ENCODE measurements around the gene CLCN5.
"Not testable (repeated sequence)": the region's sequence is repeated elsewhere in the genome, so short reads cannot be mapped to it uniquely, and the experiment has no call there.

Gene CLCN5

GRCh38 chrX:50003927-50004326, 81.5 kb downstream of the CLCN5 start:
- H3K4me1 ChIP-seq (ENCODE audit: control insufficient read depth in 5 of 5, insufficient read depth in 5 of 5, low read length in 5 of 5), result no peaks in the 10 kb centered on the region
- H3K4me3 ChIP-seq (ENCODE audit: low read depth in 1 of 5, low read length in 5 of 5), result no peak overlapping the region
- no peak overlapping the region for H3K27ac ChIP-seq (ENCODE audit: low read depth, low read length)
- H3K27me3 ChIP-seq (ENCODE audit: control insufficient read depth in 5 of 5, insufficient read depth in 4 of 5, low read length in 5 of 5), result peaks cover 0 to 12% (median 0%) of the 10 kb centered on the region in 5 donors
- H3K36me3 ChIP-seq (ENCODE audit: control insufficient read depth in 5 of 5, insufficient read depth in 5 of 5, low read length in 5 of 5), result no peaks in the 10 kb centered on the region
- no peaks in the 10 kb centered on the region for H3K9me3 ChIP-seq (ENCODE audit: control insufficient read depth in 5 of 5, low read length in 5 of 5)
- H3K9ac ChIP-seq (ENCODE audit: low read length in 5 of 5), result no peak overlapping the region

- H3K36me3 ChIP-seq (ENCODE audit: control insufficient read depth in 5 of 5, insufficient read depth in 5 of 5, low read length in 5 of 5); H3K9me3 ChIP-seq (ENCODE audit: control insufficient read depth in 5 of 5, low read length in 5 of 5); H3K9ac ChIP-seq (ENCODE audit: low read length in 5 of 5); H3K27ac ChIP-seq (ENCODE audit: low read depth, low read length); H3K27me3 ChIP-seq (ENCODE audit: control insufficient read depth in 5 of 5, insufficient read depth in 4 of 5, low read length in 5 of 5); H3K4me3 ChIP-seq (ENCODE audit: low read depth in 1 of 5, low read length in 5 of 5); H3K4me1 ChIP-seq (ENCODE audit: control insufficient read depth in 5 of 5, insufficient read depth in 5 of 5, low read length in 5 of 5): not testable (repeated sequence)
Observed at GRCh38 chrX:50025591-50025990, 103.2 kb downstream of the CLCN5 start.

DNA sequence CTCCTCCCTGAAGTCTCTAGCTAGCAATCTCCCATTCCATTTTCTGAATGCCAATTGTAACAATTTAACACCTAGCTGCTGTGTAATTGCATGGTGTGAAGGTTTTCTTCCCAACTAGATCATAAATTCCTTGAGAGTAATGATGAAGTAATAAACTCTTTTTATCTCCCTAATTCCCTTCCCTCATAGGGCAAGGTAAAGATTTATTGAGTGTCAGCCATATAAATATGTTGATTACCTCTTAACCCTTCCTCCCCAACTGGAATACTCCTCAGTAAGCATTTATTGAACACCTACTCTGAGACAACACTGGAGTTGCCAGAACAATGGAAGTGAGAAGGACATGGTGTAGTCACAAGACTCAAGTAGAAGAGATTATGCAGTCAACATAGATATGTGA, 112.7 kb downstream of the CLCN5 start:
- Histone ChIP-seq H3K27ac (ENCODE audit: low read depth, low read length) (no peak overlapping the region), H3K27me3 (ENCODE audit: control insufficient read depth in 5 of 5, insufficient read depth in 4 of 5, low read length in 5 of 5) (no peaks in the 10 kb centered on the region), H3K4me3 (ENCODE audit: low read depth in 1 of 5, low read length in 5 of 5) (no peak overlapping the region), H3K36me3 (ENCODE audit: control insufficient read depth in 5 of 5, insufficient read depth in 5 of 5, low read length in 5 of 5) (no peaks in the 10 kb centered on the region), H3K4me1 (ENCODE audit: control insufficient read depth in 5 of 5, insufficient read depth in 5 of 5, low read length in 5 of 5) (peaks cover 0 to 2% (median 0%) of the 10 kb centered on the region in 5 donors), H3K9me3 (ENCODE audit: control insufficient read depth in 5 of 5, low read length in 5 of 5) (no peaks in the 10 kb centered on the region), H3K9ac (ENCODE audit: low read length in 5 of 5) (no peak overlapping the region)

DNA sequence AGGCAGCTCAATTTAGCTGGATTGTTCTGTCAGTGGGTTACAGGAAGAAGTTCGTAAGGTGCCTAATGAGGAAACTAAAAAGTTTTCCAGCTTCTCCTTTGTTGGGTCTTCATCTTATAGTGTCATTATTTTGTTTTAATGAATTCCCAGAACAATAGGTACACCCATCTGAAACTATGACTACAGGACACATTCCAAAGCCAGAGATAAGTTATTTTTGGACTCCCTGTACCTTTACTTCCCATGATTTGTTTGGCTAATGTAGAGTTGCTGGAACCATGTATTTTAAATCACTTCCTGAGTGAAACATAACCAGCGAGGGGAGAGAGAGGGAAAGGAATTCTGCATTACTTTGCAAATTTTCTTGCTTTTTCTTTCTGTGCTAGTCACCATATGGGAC, 114.0 kb downstream of the CLCN5 start:
- H3K4me1 ChIP-seq (ENCODE audit: control insufficient read depth in 5 of 5, insufficient read depth in 5 of 5, low read length in 5 of 5), result peaks cover 0 to 2% (median 0%) of the 10 kb centered on the region in 5 donors
- no peaks in the 10 kb centered on the region for H3K27me3 ChIP-seq (ENCODE audit: control insufficient read depth in 5 of 5, insufficient read depth in 4 of 5, low read length in 5 of 5)
- no peaks in the 10 kb centered on the region for H3K9me3 ChIP-seq (ENCODE audit: control insufficient read depth in 5 of 5, low read length in 5 of 5)
- no peaks in the 10 kb centered on the region for H3K36me3 ChIP-seq (ENCODE audit: control insufficient read depth in 5 of 5, insufficient read depth in 5 of 5, low read length in 5 of 5)
- H3K27ac ChIP-seq (ENCODE audit: low read depth, low read length), result no peak overlapping the region
- H3K9ac ChIP-seq (ENCODE audit: low read length in 5 of 5), result no peak overlapping the region
- H3K4me3 ChIP-seq (ENCODE audit: low read depth in 1 of 5, low read length in 5 of 5), result peak overlapping the region in 2 of 5 donors; percentile 7 to 34

GRCh38 chrX:50045823-50046222, 123.4 kb downstream of the CLCN5 start:
- Histone ChIP-seq H3K4me3 (ENCODE audit: low read depth in 1 of 5, low read length in 5 of 5) (no peak overlapping the region), H3K27ac (ENCODE audit: low read depth, low read length) (no peak overlapping the region), H3K27me3 (ENCODE audit: control insufficient read depth in 5 of 5, insufficient read depth in 4 of 5, low read length in 5 of 5) (peaks cover 0 to 3% (median 0%) of the 10 kb centered on the region in 5 donors), H3K9me3 (ENCODE audit: control insufficient read depth in 5 of 5, low read length in 5 of 5) (no peaks in the 10 kb centered on the region), H3K9ac (ENCODE audit: low read length in 5 of 5) (no peak overlapping the region), H3K36me3 (ENCODE audit: control insufficient read depth in 5 of 5, insufficient read depth in 5 of 5, low read length in 5 of 5) (peaks cover 0 to 4% (median 0%) of the 10 kb centered on the region in 5 donors), H3K4me1 (ENCODE audit: control insufficient read depth in 5 of 5, insufficient read depth in 5 of 5, low read length in 5 of 5) (peaks cover 0 to 12% (median 0%) of the 10 kb centered on the region in 5 donors)

DNA sequence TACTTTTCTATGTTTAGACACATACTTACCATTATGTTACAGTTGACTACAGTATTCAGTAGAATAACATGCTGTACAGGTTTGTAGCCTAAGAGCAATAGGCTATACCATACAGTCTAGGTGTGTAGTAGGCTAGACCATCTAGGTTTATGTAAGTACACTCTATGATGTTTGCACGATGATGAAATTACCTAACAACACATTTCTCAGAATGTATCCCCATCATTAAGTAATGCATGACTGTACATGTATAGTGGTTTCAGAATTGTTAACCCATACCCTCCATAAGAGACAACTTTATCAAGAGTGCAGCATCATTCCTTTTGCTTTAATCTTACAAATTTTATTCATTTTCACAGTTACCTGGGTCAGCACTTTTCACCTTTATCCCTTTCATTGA, 126.8 kb downstream of the CLCN5 start:
- H3K27ac ChIP-seq (ENCODE audit: low read depth, low read length), result no peak overlapping the region
- no peak overlapping the region for H3K9ac ChIP-seq (ENCODE audit: low read length in 5 of 5)
- no peaks in the 10 kb centered on the region for H3K36me3 ChIP-seq (ENCODE audit: control insufficient read depth in 5 of 5, insufficient read depth in 5 of 5, low read length in 5 of 5)
- no peaks in the 10 kb centered on the region for H3K9me3 ChIP-seq (ENCODE audit: control insufficient read depth in 5 of 5, low read length in 5 of 5)
- H3K27me3 ChIP-seq (ENCODE audit: control insufficient read depth in 5 of 5, insufficient read depth in 4 of 5, low read length in 5 of 5), result peaks cover 0 to 5% (median 0%) of the 10 kb centered on the region in 5 donors
- peaks cover 0 to 12% (median 0%) of the 10 kb centered on the region in 5 donors for H3K4me1 ChIP-seq (ENCODE audit: control insufficient read depth in 5 of 5, insufficient read depth in 5 of 5, low read length in 5 of 5)
- no peak overlapping the region for H3K4me3 ChIP-seq (ENCODE audit: low read depth in 1 of 5, low read length in 5 of 5)

DNA sequence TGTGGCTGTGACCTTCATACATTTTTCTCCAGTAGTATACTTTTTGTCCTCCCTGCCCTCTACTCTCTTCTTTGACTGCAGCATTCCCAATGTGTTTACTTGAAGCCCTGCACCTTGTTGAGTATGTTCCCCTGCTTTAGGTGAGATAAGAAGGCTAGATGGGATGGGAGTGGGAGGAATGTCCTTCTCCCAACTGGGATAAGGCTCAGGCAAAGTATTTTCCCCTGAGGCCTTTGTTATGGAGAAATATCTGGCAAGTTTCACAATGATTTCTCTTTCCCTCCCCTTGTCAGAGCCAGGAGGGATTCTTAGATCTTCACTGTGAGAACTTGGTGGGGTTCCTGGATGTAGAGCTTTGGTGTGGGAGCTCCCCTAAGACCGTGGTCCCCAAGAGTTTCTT, 131.8 kb downstream of the CLCN5 start:
- H3K9ac ChIP-seq (ENCODE audit: low read length in 5 of 5), result no peak overlapping the region
- H3K4me3 ChIP-seq (ENCODE audit: low read depth in 1 of 5, low read length in 5 of 5), result no peak overlapping the region
- H3K4me1 ChIP-seq (ENCODE audit: control insufficient read depth in 5 of 5, insufficient read depth in 5 of 5, low read length in 5 of 5), result no peaks in the 10 kb centered on the region
- no peak overlapping the region for H3K27ac ChIP-seq (ENCODE audit: low read depth, low read length)
- no peaks in the 10 kb centered on the region for H3K36me3 ChIP-seq (ENCODE audit: control insufficient read depth in 5 of 5, insufficient read depth in 5 of 5, low read length in 5 of 5)
- no peaks in the 10 kb centered on the region for H3K9me3 ChIP-seq (ENCODE audit: control insufficient read depth in 5 of 5, low read length in 5 of 5)
- H3K27me3 ChIP-seq (ENCODE audit: control insufficient read depth in 5 of 5, insufficient read depth in 4 of 5, low read length in 5 of 5), result peaks cover 0 to 3% (median 2%) of the 10 kb centered on the region in 5 donors

GRCh38 chrX:50066318-50066937, 144.0 kb downstream of the CLCN5 start:
- H3K4me3 ChIP-seq (ENCODE audit: low read depth in 1 of 5, low read length in 5 of 5), result no peak overlapping the region
- no peaks in the 10 kb centered on the region for H3K4me1 ChIP-seq (ENCODE audit: control insufficient read depth in 5 of 5, insufficient read depth in 5 of 5, low read length in 5 of 5)
- H3K27me3 ChIP-seq (ENCODE audit: control insufficient read depth in 5 of 5, insufficient read depth in 4 of 5, low read length in 5 of 5), result peaks cover 0 to 6% (median 0%) of the 10 kb centered on the region in 5 donors
- no peak overlapping the region for H3K9ac ChIP-seq (ENCODE audit: low read length in 5 of 5)
- no peaks in the 10 kb centered on the region for H3K9me3 ChIP-seq (ENCODE audit: control insufficient read depth in 5 of 5, low read length in 5 of 5)
- H3K27ac ChIP-seq (ENCODE audit: low read depth, low read length), result no peak overlapping the region
- H3K36me3 ChIP-seq (ENCODE audit: control insufficient read depth in 5 of 5, insufficient read depth in 5 of 5, low read length in 5 of 5), result no peaks in the 10 kb centered on the region

GRCh38 chrX:50067435-50068284, 145.3 kb downstream of the CLCN5 start:
- Histone ChIP-seq H3K4me1 (ENCODE audit: control insufficient read depth in 5 of 5, insufficient read depth in 5 of 5, low read length in 5 of 5) (no peaks in the 10 kb centered on the region), H3K27me3 (ENCODE audit: control insufficient read depth in 5 of 5, insufficient read depth in 4 of 5, low read length in 5 of 5) (peaks cover 0 to 6% (median 0%) of the 10 kb centered on the region in 5 donors), H3K9ac (ENCODE audit: low read length in 5 of 5) (no peak overlapping the region), H3K4me3 (ENCODE audit: low read depth in 1 of 5, low read length in 5 of 5) (no peak overlapping the region), H3K36me3 (ENCODE audit: control insufficient read depth in 5 of 5, insufficient read depth in 5 of 5, low read length in 5 of 5) (no peaks in the 10 kb centered on the region), H3K27ac (ENCODE audit: low read depth, low read length) (no peak overlapping the region), H3K9me3 (ENCODE audit: control insufficient read depth in 5 of 5, low read length in 5 of 5) (no peaks in the 10 kb centered on the region)

DNA sequence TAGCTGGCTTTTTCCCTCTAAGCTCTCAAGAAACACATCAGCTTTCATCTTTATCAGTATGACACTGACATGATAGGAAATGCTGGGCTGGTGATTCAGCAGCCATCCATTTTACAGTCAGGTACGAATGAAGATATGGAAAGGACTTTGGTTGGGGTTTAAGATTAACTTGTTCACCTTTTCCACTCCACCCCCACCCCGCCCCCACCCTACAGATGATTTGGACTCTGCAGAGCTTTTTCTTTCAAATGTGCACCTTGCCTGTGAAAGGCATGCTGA, 145.8 kb downstream of the CLCN5 start:
- no peak overlapping the region for H3K27ac ChIP-seq (ENCODE audit: low read depth, low read length)
- H3K4me1 ChIP-seq (ENCODE audit: control insufficient read depth in 5 of 5, insufficient read depth in 5 of 5, low read length in 5 of 5), result no peaks in the 10 kb centered on the region
- no peaks in the 10 kb centered on the region for H3K36me3 ChIP-seq (ENCODE audit: control insufficient read depth in 5 of 5, insufficient read depth in 5 of 5, low read length in 5 of 5)
- no peaks in the 10 kb centered on the region for H3K9me3 ChIP-seq (ENCODE audit: control insufficient read depth in 5 of 5, low read length in 5 of 5)
- no peak overlapping the region for H3K4me3 ChIP-seq (ENCODE audit: low read depth in 1 of 5, low read length in 5 of 5)
- H3K9ac ChIP-seq (ENCODE audit: low read length in 5 of 5), result no peak overlapping the region
- H3K27me3 ChIP-seq (ENCODE audit: control insufficient read depth in 5 of 5, insufficient read depth in 4 of 5, low read length in 5 of 5), result peaks cover 0 to 6% (median 2%) of the 10 kb centered on the region in 5 donors

Data from subcutaneous abdominal adipose tissue (tissue), 5 donors.